OCI-LY3 (cell line): ENCODE results near the gene ARHGEF38.

Experiments
- CTCF ChIP-seq: fragments of 200-600, 300-600 bp; sonication (generic); IDR thresholded peaks from 2 replicates; pipeline ENCODE4 v1.5.1; 2014; ENCODE audit warnings: antibody characterized with exemption, low read length, low read depth
- EZH2phosphoT487 ChIP-seq: fragments of 200-600 bp; shearing (Covaris generic); IDR thresholded peaks from 2 replicates; pipeline ENCODE4 v1.6.1; 2018; ENCODE audit warnings: antibody characterized with exemption, mixed run types, low read depth

GRCh38 chr4:105555409-105555808 is 3.0 kb downstream of the ARHGEF38 start:
- TF ChIP-seq CTCF, result no peak
- TF ChIP-seq EZH2phosphoT487, result no peak
